CD4-positive, alpha-beta T cell (primary cell): ENCODE measurements around the gene DDX24. TPM values are rescaled to one million over a fixed set of nuclear protein-coding genes. Genes with fewer than 3 reads are reported as not detected.

ENCODE experiments used
- ATAC-seq: fragments of 200-7000 bp; cut with Tn5 transposase; one replicate; pipeline ENCODE4 v1.10.0; 2022; ENCODE audit warnings: mild to moderate bottlenecking; ENCODE audit not compliant: poor library complexity
- CTCF ChIA-PET: fragments of 350-600 bp; sonication (Branson Sonifier 250); formaldehyde crosslinking; loops from one replicate; lab custom pipeline; 2021; ENCODE audit warnings: antibody characterized with exemption, inconsistent platforms; lab: Charles Lee
- POLR2A ChIA-PET: fragments of 350-600 bp; sonication (Branson Sonifier 250); formaldehyde crosslinking; loops from one replicate; lab custom pipeline; 2021; ENCODE audit warnings: antibody characterized with exemption, inconsistent platforms; lab: Charles Lee
- DNase-seq, 14 experiments: peaks; one replicate each; pipeline ENCODE4 v3.0.0-alpha.2; 2013 to 2020; ENCODE audit warnings: mixed read lengths in 2 of 14
- H3K27ac ChIP-seq, 2 donors: one replicate each; pipeline versions ENCODE4 v1.5.1 to v1.7.0; 2013; ENCODE audit warnings: low read length in 2 of 2, low read depth in 1 of 2, mild to moderate bottlenecking in 1 of 2
- H3K27me3 ChIP-seq, 2 experiments: 1 replicate in 1 of 2; 2 replicates in 1 of 2; pipeline versions ENCODE4 v1.6.1 to v1.7.0; 2013; ENCODE audit warnings: low read length in 2 of 2, control low read depth in 1 of 2, mild to moderate bottlenecking in 1 of 2, moderate library complexity in 1 of 2; ENCODE audit not compliant: insufficient read depth in 2 of 2, control insufficient read depth in 1 of 2
- H3K36me3 ChIP-seq: one replicate; pipeline ENCODE4 v1.6.1; 2013; ENCODE audit warnings: low read length, control low read depth; ENCODE audit not compliant: insufficient read depth
- H3K4me1 ChIP-seq: one replicate; pipeline ENCODE4 v1.6.1; 2013; ENCODE audit warnings: low read length, control low read depth; ENCODE audit not compliant: insufficient read depth
- H3K4me3 ChIP-seq: one replicate; pipeline ENCODE4 v1.5.1; 2013; ENCODE audit warnings: mild to moderate bottlenecking, low read length, moderate library complexity
- H3K9me3 ChIP-seq, 2 experiments: 1 replicate in 1 of 2; 2 replicates in 1 of 2; pipeline versions ENCODE4 v1.6.1 to v1.7.0; 2013; ENCODE audit warnings: low read length in 2 of 2, mild to moderate bottlenecking in 2 of 2, control low read depth in 1 of 2, moderate library complexity in 1 of 2; ENCODE audit not compliant: control insufficient read depth in 1 of 2, insufficient read depth in 1 of 2
- H3K27ac Mint-ChIP-seq: one replicate; pipeline ENCODE4 v1.8.0; 2020; ENCODE audit warnings: mixed read lengths
- H3K27me3 Mint-ChIP-seq: one replicate; pipeline ENCODE4 v1.8.0; 2021; ENCODE audit warnings: mixed read lengths
- H3K36me3 Mint-ChIP-seq: one replicate; pipeline ENCODE4 v1.8.0; 2021; ENCODE audit warnings: low read depth, mixed read lengths
- H3K4me1 Mint-ChIP-seq: one replicate; pipeline ENCODE4 v1.8.0; 2021; ENCODE audit warnings: low read depth, mixed read lengths
- H3K4me3 Mint-ChIP-seq: one replicate; pipeline ENCODE4 v1.8.0; 2020; ENCODE audit warnings: mild to moderate bottlenecking, mixed read lengths
- H3K9me3 Mint-ChIP-seq: one replicate; pipeline ENCODE4 v1.8.0; 2020; ENCODE audit warnings: mixed read lengths
- intact Hi-C, 2 experiments: fragments of 100-400 bp; cut with DNase I in 1 of 2; cut with micrococcal nuclease in 1 of 2; formaldehyde crosslinking; loops; one replicate each; pipeline versions ENCODE4 v1.15.1 to v1.9.0; 2023 to 2025; cut with DNase I, micrococcal nuclease
- total RNA-seq, 174 experiments: library from RNA in 2 of 174; stranded (reverse) in 2 of 174; gene quantifications; one replicate each; pipeline ENCODE4 v1.2.3 and lab custom pipeline; 2021 to 2026
- TF ChIP-seq, protein P1 (sequence below): fragments of 200-600 bp; IDR thresholded peaks from one replicate; pipeline ENCODE4 v1.8.0; 2022; ENCODE audit warnings: antibody characterized with exemption, mild to moderate bottlenecking

The DDX24 gene
- total RNA-seq, 2 experiments from 2014 or later = 678 to 711 TPM

DNA sequence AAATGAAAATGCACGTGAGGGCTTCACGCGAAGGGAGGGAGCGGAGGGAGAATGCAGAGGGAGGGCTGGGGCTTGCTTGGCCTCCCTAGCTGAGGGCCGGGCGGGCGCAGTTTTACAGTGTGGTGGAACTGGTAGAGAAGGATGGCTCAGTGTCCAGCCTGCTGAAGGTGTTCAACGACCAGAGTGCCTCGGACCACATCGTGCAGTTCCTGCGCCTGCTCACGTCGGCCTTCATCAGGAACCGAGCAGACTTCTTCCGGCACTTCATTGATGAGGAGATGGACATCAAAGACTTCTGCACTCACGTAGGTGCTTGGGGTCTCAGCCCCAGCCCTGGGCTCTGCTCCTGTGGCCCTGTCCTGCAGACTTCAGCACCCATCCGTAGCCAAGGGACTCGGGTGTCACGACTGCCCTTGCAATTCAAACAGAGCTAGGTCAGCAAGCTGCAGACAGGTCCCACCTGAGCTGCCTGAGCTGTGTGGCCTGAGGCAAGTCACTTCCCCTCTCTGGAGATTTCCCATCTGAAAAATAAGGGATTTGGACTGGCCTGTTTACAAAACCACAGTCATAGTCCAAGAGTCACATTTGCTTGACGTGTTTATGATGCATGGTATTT is 36.4 kb downstream of the DDX24 start:
- DNase-seq = no peak
- H3K4me3 ChIP-seq = no peak overlapping the region
- no peaks in the 10 kb centered on the region for H3K9me3 Mint-ChIP-seq
- no peaks in the 10 kb centered on the region for H3K4me1 Mint-ChIP-seq
- H3K27ac ChIP-seq = no peak overlapping the region
- H3K27me3 Mint-ChIP-seq = no peaks in the 10 kb centered on the region
- no peak for ATAC-seq
- H3K4me3 Mint-ChIP-seq = no peak overlapping the region
- H3K9me3 ChIP-seq = no peaks in the 10 kb centered on the region
- peak overlapping the region; percentile 44 for H3K27ac Mint-ChIP-seq
- POLR2A ChIA-PET = interaction anchor here (1.0 to 1.2 kb wide), 2 partner anchors 12 to 36 kb away, joined by 3 read pairs; partner anchors contain the start of genes DDX24 and IFI27L1
- CTCF ChIA-PET = no interaction called here
- TF ChIP-seq, protein P1, sequence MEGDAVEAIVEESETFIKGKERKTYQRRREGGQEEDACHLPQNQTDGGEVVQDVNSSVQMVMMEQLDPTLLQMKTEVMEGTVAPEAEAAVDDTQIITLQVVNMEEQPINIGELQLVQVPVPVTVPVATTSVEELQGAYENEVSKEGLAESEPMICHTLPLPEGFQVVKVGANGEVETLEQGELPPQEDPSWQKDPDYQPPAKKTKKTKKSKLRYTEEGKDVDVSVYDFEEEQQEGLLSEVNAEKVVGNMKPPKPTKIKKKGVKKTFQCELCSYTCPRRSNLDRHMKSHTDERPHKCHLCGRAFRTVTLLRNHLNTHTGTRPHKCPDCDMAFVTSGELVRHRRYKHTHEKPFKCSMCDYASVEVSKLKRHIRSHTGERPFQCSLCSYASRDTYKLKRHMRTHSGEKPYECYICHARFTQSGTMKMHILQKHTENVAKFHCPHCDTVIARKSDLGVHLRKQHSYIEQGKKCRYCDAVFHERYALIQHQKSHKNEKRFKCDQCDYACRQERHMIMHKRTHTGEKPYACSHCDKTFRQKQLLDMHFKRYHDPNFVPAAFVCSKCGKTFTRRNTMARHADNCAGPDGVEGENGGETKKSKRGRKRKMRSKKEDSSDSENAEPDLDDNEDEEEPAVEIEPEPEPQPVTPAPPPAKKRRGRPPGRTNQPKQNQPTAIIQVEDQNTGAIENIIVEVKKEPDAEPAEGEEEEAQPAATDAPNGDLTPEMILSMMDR = no peak
- intact Hi-C loops = no loop called here
- H3K4me1 ChIP-seq = no peaks in the 10 kb centered on the region
- H3K36me3 Mint-ChIP-seq = peaks cover 64% of the 10 kb centered on the region
- H3K27me3 ChIP-seq = no peaks in the 10 kb centered on the region
- H3K36me3 ChIP-seq = peaks cover 52% of the 10 kb centered on the region

DNA sequence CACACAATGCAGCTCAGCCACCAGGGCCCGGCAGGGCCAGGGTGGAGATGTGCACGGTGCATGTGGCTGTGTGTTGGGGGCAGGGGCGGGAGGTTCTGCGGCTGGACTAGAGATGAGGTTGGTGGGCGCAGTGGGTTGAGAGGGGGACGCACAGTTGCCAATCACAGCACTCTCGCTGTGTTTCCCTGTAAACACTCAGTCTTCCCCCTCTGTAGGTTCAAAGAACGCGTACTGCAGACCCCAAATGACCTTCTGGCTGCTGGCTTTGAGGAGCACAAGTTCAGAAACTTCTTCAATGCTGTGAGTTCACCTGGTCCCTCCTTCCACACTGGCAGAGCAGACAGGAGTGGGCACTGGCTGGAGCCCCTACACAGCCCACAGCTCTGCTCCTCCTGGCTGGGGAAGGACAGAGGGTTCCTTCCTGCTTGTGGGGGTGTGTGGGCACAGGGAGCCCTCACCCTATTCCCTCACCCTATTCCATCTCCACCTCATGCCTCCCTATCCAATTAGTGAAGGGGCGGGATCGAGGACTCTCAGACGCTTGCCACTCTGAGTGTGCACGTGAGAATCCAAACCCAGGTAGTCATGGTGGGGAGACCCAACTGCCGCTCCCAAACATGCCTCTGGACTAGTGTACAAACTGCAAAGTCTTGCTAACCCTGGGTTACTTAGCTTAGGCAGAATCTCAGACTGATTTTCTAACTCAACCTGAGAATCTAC is 37.1 kb downstream of the DDX24 start:
- no peaks in the 10 kb centered on the region for H3K27me3 Mint-ChIP-seq
- POLR2A ChIA-PET = interaction anchor here (1.0 kb wide), 1 partner anchor 37 kb away, joined by 3 read pairs; the partner anchor contains the start of genes DDX24 and IFI27L1
- Histone ChIP-seq H3K36me3 (peaks cover 45% of the 10 kb centered on the region), H3K9me3 (no peaks in the 10 kb centered on the region), H3K4me1 (no peaks in the 10 kb centered on the region), H3K27me3 (no peaks in the 10 kb centered on the region), H3K27ac (no peak overlapping the region), H3K4me3 (no peak overlapping the region)
- no peak for DNase-seq
- TF ChIP-seq, protein P1 = no peak
- CTCF ChIA-PET = no interaction called here
- no peaks in the 10 kb centered on the region for H3K4me1 Mint-ChIP-seq
- H3K36me3 Mint-ChIP-seq = peaks cover 57% of the 10 kb centered on the region
- H3K4me3 Mint-ChIP-seq = no peak overlapping the region
- peak overlapping the region; percentile 44 for H3K27ac Mint-ChIP-seq
- no peaks in the 10 kb centered on the region for H3K9me3 Mint-ChIP-seq
- no peak for ATAC-seq
- intact Hi-C loops = no loop called here

DNA sequence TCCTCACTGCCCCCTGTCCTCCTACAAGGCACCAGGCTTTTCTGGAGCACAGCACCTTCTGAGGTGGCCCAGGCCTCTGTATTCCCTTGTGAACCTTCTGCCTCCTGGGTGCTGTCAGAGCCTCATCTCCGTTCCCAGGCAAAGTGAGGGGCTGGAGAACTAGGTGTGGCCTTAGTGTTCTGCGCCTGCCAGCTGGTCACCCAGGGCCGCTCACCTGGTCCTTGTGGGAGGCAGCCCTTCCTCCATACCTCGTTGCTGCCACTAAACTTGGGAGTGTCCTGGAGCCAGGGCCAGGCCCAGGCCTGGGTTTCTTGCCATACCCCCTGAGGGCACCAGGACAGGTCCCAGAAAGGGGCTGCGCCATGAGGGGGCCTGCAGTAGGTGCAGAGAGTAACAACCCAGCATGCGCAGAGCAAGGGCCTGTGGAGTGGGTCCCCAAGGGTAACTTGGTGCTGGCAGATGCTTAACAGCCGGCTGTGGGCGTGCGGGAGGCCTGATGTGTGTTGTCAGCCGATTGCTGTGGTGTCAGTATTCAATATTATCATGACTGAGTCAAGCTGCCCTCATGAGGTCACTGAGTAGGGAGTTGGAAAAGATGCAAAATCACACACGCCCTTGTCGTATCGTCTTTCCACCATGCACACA is 37.8 kb downstream of the DDX24 start:
- intact Hi-C loops = no loop called here
- H3K4me1 ChIP-seq = no peaks in the 10 kb centered on the region
- peaks cover 38% of the 10 kb centered on the region for H3K36me3 ChIP-seq
- no peak overlapping the region for H3K4me3 ChIP-seq
- Mint-ChIP-seq H3K27me3 (no peaks in the 10 kb centered on the region), H3K9me3 (no peaks in the 10 kb centered on the region), H3K4me3 (no peak overlapping the region), H3K27ac (peak overlapping the region; percentile 44), H3K36me3 (peaks cover 50% of the 10 kb centered on the region), H3K4me1 (no peaks in the 10 kb centered on the region)
- H3K27ac ChIP-seq = no peak overlapping the region
- CTCF ChIA-PET = no interaction called here
- TF ChIP-seq, protein P1 = no peak
- H3K27me3 ChIP-seq = no peaks in the 10 kb centered on the region
- no peak for ATAC-seq
- POLR2A ChIA-PET = no interaction called here
- H3K9me3 ChIP-seq = no peaks in the 10 kb centered on the region
- DNase-seq = no peak
